HAP-1 (cell line): Measurements from ENCODE around the gene RING1.
"Not testable (repeated sequence)": the region's sequence is repeated elsewhere in the genome, so short reads cannot be mapped to it uniquely, and the experiment has no call there.

Experiments
- DNase-seq, 2 experiments: peaks; one replicate each; pipeline ENCODE4 v3.0.0-alpha.2; 2016 to 2020; ENCODE audit warnings: low spot score in 2 of 2
- H3K27me3 ChIP-seq: fragments of 250-450 bp; sonication (Bioruptor Pico); 2 replicates; pipeline ENCODE4 v1.5.1; 2020; ENCODE audit warnings: low read depth, mild to moderate bottlenecking, moderate library complexity
- H3K36me3 ChIP-seq: fragments of 250-450 bp; sonication (Bioruptor Pico); replicated peaks from 2 replicates; pipeline ENCODE4 v1.5.1; 2020; ENCODE audit warnings: mild to moderate bottlenecking
- H3K4me1 ChIP-seq: fragments of 250-450 bp; sonication (Bioruptor Pico); 2 replicates; pipeline ENCODE4 v1.5.1; 2020; ENCODE audit warnings: mild to moderate bottlenecking
- H3K4me3 ChIP-seq: fragments of 250-450 bp; sonication (Bioruptor Pico); 2 replicates; pipeline ENCODE4 v1.5.1; 2020; ENCODE audit warnings: mild to moderate bottlenecking, moderate library complexity
- H3K9me3 ChIP-seq: fragments of 250-450 bp; sonication (Bioruptor Pico); 2 replicates; pipeline ENCODE4 v1.5.1; 2020; ENCODE audit warnings: mild to moderate bottlenecking, moderate library complexity
- in situ Hi-C: fragments of 300-500 bp; cut with MboI; formaldehyde crosslinking; loops from 3 replicates; pipeline ENCODE4 v1.14.3; 2020; ENCODE audit warnings: low sequenced_read_pairs, inconsistent platforms, mixed read lengths

RING1 gene

DNA sequence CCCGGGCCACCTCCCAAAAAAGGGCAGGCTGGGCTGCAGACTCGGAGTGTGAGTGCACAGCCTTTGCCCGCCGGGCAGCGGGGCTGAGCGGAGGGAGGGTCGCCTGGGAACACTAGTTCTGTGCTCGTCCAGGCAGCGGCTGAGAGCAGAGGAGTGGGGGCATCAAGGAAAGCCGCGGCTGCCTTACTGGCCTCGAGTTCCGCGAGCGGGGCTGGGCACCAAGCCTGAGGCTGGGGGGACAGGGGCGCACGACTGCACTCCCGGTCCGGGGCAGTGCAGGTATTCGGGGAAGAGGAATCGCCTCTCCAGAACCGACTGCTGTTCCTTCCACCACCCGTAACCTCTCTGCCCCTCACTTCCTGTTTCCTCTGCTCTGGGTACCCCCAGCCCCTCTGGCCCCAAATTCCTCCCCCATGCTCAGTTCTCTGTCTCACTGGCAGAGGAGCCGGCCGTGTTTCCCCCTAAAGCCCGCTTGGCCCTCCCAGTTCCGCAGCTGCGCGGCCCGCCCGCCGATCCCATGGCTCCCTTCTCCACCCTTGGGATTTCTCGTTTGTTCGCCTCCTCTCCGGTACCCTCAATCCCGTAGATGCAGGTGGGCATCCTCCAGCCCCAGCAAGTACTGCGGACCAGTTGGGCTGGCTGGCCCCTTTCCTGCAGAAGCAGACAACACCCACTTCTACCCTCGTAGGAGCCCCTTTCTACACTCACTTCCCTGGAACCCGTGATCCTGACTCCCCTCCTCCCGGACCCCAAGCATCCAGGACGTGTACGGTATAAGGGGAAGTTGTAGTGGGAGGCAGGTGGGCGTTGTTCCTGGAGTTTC is 5.1 kb downstream of the RING1 start:
- no peaks in the 10 kb centered on the region for H3K27me3 ChIP-seq
- in situ Hi-C loops, result no loop called here
- peaks cover 18% of the 10 kb centered on the region for H3K4me1 ChIP-seq
- peak overlapping the region; percentile 24 for H3K4me3 ChIP-seq
- no peaks in the 10 kb centered on the region for H3K9me3 ChIP-seq
- H3K36me3 ChIP-seq, result peaks cover 26% of the 10 kb centered on the region
- peak in 1 of 2 experiments; percentile 48 for DNase-seq

DNA sequence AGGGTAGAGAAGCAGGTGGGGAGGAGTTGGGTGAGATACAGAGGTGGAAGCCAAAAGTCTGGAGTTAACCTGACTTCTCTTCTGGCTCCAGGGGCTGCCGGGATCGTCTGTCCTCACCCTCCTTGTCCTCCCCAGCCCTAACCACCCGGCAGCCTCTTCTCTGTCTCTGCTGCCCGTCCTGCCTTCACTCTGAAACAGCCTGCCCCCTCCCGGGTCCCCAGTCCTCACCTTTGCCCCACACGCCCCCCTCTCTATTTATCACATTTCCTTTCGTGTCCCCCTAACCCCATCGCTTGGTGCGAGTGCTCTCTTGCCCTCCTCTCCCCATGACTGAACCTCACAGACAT is 5.7 kb downstream of the RING1 start:
- Histone ChIP-seq H3K9me3 (no peaks in the 10 kb centered on the region), H3K4me3 (no peak overlapping the region), H3K27me3 (no peaks in the 10 kb centered on the region), H3K4me1 (peaks cover 16% of the 10 kb centered on the region), H3K36me3 (peaks cover 24% of the 10 kb centered on the region)
- no peak for DNase-seq
- in situ Hi-C loops, result no loop called here

DNA sequence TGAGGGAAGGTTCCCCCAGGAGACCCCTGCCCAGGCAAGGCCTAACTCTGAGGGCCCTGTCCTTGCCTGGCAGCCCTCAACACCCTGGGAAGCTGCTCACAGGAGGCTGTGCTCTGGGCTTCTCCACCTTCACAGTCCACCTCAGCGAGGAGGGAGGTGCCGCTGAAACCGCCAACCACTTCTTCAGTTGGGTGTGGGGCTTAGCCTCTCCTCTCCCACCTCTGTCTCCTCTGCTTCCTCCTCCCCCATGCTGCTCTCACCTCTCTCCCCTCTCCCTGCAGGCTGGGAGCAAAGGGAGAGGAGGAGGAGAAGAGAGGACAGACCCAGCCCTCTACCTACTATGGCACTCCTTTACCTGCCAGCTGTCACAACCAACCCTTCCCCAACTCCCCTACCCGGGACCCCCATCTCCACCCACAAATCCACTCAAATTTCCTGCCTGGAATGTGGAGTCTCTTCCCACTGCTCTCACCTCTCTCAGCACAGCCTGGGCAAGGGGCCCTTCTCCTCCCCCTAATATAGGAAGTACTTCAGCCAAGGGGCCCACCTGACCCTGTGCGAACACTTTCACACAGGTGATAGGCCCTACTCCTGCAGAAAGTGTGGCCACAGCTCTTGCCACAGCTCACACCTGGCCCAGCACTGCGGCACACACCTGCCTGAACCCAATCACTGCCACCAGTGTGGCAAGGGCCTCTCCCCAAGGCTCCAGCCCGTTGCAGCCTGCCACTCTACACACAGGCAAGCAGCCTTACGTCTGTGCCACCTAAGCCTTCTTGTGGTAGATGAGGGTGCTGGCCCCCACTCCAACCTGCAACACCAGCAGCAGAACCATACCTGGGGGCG is 7.2 kb downstream of the RING1 start:
- Histone ChIP-seq H3K9me3 (no peaks in the 10 kb centered on the region), H3K4me3 (no peak overlapping the region), H3K27me3 (no peaks in the 10 kb centered on the region), H3K4me1 (peaks cover 13% of the 10 kb centered on the region), H3K36me3 (peaks cover 11% of the 10 kb centered on the region)
- in situ Hi-C loops, result no loop called here
- DNase-seq, result no peak

DNA sequence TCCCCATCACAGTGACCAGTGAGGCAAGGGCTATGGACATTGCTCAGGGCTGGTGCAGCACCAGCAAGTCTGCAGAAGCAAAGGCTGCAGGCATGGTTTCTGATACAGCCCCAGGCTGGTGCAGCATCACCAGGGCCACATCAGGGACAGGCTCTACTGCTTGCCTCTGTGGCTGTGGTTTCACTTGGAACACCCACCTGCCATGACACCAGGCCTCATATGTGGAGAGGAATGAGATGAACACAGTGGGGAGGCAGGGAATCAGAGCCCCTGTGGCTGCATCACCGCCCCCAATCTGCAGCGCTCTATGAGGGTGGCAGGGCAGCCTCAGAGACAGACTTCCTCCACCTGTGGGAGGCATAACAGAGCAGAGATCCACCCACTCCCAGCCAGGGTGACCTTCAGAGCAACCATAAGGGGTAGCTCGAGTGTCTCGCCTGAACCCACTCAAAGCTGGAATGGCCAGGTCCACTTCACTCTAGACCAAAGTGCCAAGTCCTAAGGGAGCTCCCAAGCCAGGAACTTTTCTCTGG is 7.9 kb downstream of the RING1 start:
- in situ Hi-C loops, result no loop called here
- H3K4me1 ChIP-seq, result peaks cover 13% of the 10 kb centered on the region
- no peaks in the 10 kb centered on the region for H3K9me3 ChIP-seq
- no peaks in the 10 kb centered on the region for H3K27me3 ChIP-seq
- no peak for DNase-seq
- no peak overlapping the region for H3K4me3 ChIP-seq
- peaks cover 6% of the 10 kb centered on the region; the same call in 1 of the 2 replicates for H3K36me3 ChIP-seq

DNA sequence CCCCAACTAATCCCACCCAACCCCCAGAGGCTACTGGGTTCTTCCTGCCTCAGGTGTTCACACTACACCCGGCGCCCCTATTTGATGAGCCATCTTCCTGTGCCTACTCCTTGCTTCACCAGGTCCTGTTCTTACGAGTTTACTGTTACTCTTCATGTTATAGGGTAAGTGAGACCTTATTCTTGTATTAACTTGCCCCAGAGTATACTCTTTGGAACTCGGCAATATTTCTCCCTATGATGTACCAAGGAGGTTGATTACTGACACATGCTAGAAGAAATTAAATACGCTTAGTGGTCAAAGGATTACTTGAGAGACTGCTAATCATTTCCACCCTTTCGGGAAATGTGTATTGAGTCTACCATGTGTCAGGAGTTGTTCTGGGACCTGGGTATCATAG is 8.9 kb downstream of the RING1 start:
- H3K9me3 ChIP-seq, result no peaks in the 10 kb centered on the region
- in situ Hi-C loops, result no loop called here
- H3K27me3 ChIP-seq, result no peaks in the 10 kb centered on the region
- no peak for DNase-seq
- peaks cover 13% of the 10 kb centered on the region for H3K4me1 ChIP-seq
- no peak overlapping the region for H3K4me3 ChIP-seq
- peaks cover 5% of the 10 kb centered on the region; the same call in 1 of the 2 replicates for H3K36me3 ChIP-seq

DNA sequence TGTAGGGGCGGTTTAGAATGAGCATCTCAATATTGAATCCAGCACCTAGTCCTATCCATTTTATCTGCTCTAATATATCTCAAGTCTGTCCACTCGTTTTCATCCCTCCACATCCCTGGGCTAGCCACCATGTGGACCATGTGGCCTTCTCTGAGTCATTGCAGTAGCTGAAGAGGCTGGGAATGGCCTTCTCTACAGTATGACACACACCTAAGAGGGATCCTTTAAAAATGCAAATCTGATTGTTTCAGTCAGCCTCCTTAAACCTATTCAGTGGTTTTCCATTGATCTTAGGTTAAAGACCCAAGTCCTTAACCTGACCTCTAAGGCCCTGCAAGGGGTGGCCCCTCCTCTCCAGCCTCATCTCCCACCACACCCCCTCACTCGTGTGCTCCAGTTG is 9.4 kb downstream of the RING1 start:
- Histone ChIP-seq H3K36me3 (peaks cover under 1% of the 10 kb centered on the region; the same call in 1 of the 2 replicates), H3K9me3 (no peaks in the 10 kb centered on the region), H3K4me1 (peaks cover 12% of the 10 kb centered on the region), H3K27me3 (no peaks in the 10 kb centered on the region), H3K4me3 (no peak overlapping the region)
- no peak for DNase-seq
- in situ Hi-C loops, result no loop called here

DNA sequence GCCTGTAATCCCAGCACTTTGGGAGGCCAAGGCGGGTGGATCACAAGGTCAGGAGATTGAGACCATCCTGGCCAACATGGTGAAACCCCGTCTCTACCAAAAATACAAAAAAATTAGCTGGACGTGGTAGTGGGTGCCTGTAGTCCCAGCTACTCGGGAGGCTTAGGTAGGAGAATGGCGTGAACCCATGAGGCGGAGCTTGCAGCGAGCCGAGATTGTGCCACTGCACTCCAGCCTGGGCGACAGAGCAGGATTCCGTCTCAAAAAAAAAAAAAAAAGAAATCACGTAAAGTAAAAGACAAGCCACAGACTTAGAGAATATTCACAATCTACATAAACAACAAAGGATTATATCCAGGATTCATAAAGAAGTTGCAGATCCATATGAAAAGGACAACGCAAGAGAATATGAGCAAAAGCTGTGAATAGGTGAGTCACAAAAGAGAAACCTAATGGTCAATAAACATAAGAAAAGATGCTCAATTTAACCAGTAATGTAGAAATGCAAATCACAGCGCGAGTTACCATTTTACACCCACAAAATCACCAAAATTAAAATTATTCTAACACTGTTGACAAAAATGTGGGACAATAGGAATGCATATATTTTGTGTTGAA is 18.3 kb downstream of the RING1 start:
- H3K4me3 ChIP-seq, H3K9me3 ChIP-seq, H3K27me3 ChIP-seq, H3K36me3 ChIP-seq, in situ Hi-C loops: not testable (repeated sequence)
- H3K4me1 ChIP-seq, result peaks cover 16% of the 10 kb centered on the region
- DNase-seq, result peak; percentile 65 to 99

DNA sequence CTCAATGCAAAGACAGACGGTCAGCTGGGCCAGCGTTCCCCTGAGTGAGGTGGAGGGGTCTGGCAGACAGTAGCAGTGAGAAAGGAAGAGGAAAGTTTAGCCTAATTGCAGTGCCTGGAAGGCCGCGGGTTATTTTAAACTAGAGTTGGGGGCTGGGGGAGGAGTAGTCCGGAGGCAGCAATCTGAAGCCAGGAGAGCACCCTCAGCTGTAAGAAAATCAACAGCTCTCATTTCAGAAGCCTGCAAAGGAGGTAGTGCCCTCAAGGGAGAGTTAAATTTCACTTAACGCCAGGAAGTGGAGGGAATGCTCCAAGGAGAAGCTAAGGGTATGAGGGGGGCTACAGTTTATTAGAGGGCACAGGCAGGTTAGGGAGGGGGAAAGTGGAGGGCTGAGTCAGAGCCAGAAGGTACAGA is 26.9 kb downstream of the RING1 start:
- Histone ChIP-seq H3K36me3 (no peaks in the 10 kb centered on the region), H3K27me3 (no peaks in the 10 kb centered on the region), H3K9me3 (no peaks in the 10 kb centered on the region), H3K4me1 (no peaks in the 10 kb centered on the region), H3K4me3 (no peak overlapping the region)
- DNase-seq, result no peak
- in situ Hi-C loops, result no loop called here

DNA sequence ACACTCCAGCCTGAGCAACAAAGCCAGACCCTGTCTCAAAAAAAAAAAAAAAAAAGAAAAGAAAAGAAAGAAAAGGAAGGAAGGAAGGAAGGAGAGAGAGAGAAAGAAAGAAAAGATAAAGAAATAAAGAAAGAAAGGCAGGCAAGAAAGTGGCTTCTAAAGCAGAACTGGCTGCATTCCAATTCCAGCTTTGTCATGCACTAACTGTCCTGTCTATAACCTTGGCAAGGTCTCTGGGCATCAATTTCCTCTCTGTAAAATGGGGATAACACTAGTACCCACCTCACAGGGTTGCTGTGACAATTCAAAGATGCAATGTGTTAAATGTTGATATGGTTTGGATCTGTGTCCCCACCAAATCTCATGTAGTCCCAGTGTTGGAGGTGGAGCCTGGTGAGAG is 28.0 kb downstream of the RING1 start:
- Histone ChIP-seq H3K36me3 (no peaks in the 10 kb centered on the region), H3K4me1 (no peaks in the 10 kb centered on the region), H3K27me3 (no peaks in the 10 kb centered on the region), H3K9me3 (no peaks in the 10 kb centered on the region), H3K4me3 (no peak overlapping the region)
- DNase-seq, result no peak
- in situ Hi-C loops, result no loop called here

DNA sequence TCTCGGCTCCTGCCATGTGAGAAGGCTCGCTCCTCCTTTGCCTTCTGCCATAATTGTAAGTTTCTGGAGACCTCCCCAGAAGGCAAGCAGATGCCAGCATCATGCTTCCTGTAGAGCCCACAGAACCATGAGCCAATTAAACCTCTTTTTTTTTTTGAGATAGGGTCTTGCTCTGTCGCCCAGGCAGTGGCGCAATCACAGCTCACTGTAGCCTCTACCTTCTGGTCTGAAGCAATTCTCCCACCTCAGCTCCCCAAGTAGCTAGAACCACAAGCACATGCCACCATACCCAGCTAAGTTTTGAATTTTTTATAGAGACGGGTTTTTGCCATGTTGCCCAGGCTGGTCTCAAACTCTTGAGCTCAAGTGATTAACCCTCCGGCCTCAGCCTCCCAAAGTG is 28.6 kb downstream of the RING1 start:
- in situ Hi-C loops, result no loop called here
- Histone ChIP-seq H3K4me1 (no peaks in the 10 kb centered on the region), H3K9me3 (no peaks in the 10 kb centered on the region), H3K36me3 (no peaks in the 10 kb centered on the region), H3K4me3 (no peak overlapping the region), H3K27me3 (no peaks in the 10 kb centered on the region)
- DNase-seq, result no peak

DNA sequence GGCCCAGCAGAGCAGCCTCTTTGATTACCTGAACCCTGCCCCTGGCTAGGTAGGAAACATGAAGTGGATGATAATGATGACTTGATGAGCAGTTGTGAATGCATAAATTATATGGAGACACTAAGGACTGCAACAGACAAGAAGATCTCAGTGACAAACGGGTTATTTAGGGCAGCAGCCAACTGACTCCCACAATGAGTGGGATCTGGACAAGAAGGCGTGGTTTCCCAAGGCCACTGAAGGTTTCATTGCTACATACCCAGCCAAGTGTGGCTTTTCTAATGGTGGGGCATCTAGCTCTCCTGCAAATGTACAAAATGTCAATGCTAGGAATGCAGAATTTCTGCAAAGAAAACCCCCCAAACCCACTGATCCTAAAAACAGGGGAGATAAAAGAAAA is 29.4 kb downstream of the RING1 start:
- Histone ChIP-seq H3K4me1 (no peaks in the 10 kb centered on the region), H3K27me3 (no peaks in the 10 kb centered on the region), H3K9me3 (no peaks in the 10 kb centered on the region), H3K4me3 (no peak overlapping the region), H3K36me3 (no peaks in the 10 kb centered on the region)
- DNase-seq, result no peak
- in situ Hi-C loops, result no loop called here

DNA sequence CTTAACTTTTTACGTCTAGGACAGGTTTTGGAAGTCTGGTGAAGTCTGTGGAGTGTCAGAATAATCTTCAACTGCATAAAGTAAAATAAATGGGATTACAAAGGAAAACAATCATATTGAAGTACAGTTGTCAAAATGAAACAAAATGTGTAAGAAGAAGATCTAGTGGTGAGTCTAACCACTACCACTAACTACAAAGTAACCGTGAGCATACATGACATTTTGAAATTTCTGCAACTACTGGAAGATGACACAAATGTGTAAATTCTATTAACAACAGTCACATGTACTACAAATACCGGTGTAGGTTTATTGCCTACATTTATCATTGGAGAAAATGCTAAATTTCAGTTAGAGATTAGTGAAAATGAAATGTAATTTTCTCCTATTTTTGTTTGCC is 33.7 kb downstream of the RING1 start:
- Histone ChIP-seq H3K36me3 (no peaks in the 10 kb centered on the region), H3K27me3 (no peaks in the 10 kb centered on the region), H3K9me3 (no peaks in the 10 kb centered on the region), H3K4me3 (no peak overlapping the region), H3K4me1 (no peaks in the 10 kb centered on the region)
- in situ Hi-C loops, result loop anchor here (10.0 kb wide), 1 partner anchor 227 kb away; no protein-coding TSS in a partner anchor
- no peak for DNase-seq

DNA sequence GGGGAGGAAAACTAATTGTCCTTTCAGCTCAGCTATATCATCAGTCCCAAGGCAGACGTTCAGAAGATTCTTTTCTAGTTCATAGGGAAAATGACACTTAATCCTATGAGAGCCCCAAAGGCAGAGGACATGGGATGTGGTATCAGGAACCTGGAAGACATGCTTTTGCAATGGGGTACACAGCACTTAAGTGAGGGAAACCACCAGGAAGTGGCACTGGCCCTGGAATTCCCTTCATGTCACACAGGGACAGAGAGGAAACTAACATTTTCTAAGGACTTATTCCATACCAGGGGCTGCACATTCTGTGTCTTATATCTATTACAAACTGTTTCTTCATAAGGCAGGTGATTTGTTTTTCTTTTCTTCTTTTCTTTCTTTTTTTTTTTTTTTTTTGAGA is 35.2 kb downstream of the RING1 start:
- DNase-seq, result no peak
- no peaks in the 10 kb centered on the region for H3K36me3 ChIP-seq
- H3K4me3 ChIP-seq, result no peak overlapping the region
- H3K27me3 ChIP-seq, result no peaks in the 10 kb centered on the region
- peaks cover 5% of the 10 kb centered on the region for H3K4me1 ChIP-seq
- H3K9me3 ChIP-seq, result no peaks in the 10 kb centered on the region
- in situ Hi-C loops, result loop anchor here (10.0 kb wide), 1 partner anchor 229 kb away; no protein-coding TSS in a partner anchor
